Right forelimb (tissue), 1 donor: ENCODE measurements around the gene ASPSCR1.

Experiments used
- DNase-seq: peaks from one replicate; pipeline ENCODE4 v3.0.0-alpha.2; 2018

ASPSCR1 gene

DNA sequence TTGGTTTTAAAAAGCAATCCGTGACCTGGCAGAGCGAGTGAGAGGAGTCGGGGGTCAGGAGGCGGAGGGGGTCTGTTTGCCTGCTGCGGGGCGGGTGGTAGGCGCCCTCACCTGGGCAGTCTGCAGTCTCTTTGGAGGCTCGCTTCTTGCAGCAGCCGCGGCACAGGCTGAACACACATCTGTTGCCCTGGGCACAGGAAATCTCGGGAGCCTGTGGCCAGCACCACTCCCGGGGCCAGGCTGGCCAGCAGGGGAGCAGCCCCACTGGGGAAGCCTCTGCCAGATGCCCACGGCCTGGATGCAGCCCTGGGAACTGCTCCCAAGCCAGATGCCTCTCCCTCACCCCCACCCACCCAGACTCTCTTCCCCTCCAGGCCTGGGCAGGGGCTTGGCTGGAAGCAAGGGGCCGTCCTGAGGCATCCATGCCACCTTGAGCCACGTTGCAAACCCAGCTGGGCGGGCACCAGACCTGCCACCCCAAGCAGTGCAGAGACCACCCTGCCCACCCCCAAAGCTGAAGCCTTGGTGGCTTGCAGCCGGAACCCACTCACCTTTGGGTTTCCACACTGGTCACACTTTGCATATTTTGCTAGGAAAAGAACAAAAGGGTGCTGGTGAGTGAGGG, 80.9 kb downstream of the ASPSCR1 start:
- no peak for DNase-seq

DNA sequence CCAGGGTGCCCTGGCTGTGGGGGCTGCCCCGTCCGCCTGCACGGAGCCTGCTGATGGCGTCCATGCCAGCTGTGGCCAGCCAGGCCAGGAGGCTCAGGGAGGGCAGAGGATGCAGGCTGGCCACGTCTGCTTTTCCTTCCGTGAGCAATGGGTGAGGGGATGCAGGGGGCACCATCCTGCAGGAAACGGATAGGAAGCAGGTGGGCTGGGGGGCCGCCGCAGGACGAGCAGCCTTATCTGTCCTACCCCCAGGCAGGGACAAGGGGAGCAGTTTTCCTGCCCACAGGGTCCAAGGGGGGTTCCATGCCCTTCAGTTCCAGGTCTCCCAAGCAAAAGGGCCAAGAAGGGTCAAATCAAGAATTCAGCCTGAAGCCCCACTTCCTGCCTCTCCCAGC, 81.4 kb downstream of the ASPSCR1 start:
- DNase-seq: no peak

DNA sequence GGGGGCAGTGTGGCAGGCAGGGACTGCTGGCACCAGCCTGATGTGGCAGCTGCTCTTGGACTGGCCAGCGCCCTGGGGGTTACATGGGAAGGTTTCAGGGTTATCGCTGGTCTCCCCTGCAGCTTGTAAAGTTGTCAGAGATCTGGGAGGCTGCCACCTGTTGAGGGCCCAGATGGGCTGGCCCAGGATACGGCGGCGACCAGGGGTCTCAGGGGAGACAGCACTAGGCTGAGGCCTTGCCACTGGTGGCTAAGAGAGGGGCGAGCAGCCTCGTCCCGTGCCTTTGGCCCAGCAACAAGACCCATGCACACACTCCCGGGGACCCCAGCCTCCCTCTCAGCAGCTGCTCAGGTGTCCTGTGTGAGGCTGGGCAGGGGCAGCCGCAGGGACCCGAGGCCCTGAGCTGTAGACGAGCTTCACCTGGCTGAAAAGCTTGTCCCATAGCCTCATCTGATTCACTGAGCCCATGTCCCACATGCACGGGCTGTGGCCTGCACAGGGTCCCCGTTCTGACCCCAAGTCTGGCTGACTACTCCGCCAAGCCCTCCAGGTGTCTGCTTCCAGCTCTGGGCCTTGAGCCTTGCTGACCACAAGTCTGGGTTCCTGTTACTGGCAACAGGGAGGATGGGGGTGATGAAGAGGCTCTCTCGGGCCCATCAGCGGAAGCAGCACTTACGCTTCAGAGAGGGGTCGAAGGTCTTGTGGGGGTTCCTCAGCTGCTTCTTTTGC, 82.0 kb downstream of the ASPSCR1 start:
- DNase-seq: no peak

DNA sequence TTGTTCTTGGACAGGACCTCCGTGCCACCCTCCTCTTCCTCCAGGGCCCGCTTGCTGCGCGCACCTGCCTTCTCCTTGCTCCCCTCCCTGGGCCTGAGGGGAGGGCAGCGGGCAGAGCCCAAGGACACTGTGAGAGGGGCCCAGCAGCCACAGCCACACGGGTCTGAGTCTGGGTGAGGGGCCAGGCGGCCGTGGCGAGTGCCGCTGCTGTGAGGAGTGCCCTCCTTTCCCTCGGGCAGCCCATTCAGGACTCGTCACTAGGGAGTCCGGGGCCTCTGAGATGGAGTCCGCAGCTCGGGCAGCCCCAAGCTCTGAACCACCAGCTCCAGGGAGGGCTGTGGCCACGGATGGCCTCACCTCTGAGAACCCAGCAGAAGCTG, 82.6 kb downstream of the ASPSCR1 start:
- DNase-seq: no peak

DNA sequence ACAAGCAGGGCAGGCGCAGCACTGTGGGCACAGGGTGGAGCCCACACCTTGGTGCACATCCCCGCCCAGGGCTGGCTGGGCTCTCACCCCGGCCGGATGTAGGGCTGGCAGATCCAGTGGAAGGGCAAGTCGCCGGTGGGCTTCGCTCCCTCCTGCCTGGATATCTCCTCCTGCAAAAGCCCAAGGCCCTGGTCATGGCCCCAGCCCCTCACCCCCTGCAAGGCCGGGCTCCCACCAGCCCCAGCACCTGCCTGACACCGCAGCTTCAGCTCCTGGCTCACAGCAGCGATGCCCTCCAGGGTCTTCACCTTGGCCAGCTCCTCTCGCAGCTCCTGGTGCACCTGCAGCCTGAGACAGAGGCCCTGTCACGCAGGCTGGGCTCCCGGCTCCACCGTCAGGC, 83.2 kb downstream of the ASPSCR1 start:
- DNase-seq: no peak

DNA sequence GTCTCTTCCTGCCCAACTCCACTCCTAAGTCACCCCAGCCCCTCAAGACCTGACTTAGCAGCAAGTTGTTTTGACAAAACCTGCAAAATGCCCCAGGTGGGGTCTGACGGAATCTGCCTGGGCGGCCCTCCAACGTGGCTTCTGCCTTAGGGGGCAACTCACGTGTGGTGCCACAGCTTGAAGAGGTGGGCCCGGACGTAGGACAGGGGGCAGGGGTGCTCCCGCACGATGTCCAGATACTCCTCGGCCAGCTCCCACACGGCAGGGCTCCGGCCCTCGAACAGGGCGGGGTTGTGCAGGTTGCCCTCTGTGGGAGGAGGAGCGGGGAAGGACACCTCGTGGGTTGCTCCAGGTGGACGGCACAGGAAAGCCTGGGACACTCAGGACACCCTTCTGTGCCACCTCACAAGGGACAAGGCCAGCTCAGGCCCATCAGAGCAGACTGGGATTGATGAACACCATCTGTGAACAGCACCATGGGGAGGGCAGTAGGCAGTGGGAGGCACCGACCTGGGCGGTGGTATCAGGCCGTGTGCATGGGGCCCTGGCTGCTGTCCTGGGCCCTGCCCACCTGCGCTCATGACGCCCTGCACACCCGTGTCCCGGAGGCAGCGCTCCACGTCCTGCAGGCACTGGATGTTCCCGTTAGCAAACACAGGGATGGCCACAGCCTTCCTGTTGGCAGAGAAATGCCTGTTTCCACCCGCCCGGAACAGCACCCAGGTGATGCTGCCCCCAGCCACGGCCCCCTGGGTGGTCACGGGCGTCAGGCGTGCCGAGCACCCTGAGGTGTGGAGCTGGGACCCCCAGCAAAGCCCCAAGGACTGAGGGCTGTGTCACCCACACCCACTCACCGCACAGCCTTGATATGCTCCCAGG, 83.9 kb downstream of the ASPSCR1 start:
- DNase-seq: no peak

DNA sequence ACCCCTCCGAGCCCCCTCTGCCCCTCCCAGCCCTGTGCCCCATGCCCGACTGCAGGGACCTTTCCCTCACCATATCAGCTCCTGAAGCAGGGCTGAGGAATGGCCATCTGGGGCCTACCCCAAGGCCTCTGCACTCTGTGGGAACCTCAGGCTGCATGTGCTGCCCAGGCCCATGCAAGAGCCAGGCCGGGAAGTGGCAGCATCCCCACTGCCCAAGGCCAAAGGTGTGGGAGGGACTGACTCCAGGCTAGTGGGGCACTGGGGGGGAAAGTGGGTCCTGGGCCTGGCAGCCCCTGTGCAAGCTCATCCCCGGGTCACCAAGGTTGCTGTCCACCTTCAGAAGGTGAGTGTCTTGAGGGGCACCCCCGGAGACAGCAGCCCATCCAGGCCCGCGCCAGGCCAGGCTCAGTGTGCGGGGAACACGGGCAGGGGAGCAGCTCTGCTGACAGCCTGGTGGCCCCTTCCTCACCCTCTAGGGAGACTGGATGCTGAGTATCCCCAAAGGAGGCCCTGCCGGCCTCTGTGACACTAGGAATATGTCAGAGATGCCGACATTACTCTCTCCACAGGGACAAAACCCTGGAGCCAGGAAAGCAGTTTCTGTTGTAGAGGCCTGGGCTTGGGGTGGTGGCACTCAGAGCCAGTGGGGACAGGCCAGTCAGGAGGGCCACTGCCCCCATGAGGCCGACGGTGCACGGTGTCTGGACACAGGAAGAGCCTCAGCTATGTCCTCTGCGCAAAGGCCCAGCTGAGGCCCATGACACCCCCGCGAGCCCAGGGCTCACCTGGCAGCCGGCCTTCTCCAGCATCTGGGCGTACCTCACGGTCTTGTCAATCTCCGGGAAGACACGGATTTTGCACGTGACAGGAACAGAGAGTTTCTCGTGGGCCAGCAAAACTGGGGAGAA, 84.9 kb downstream of the ASPSCR1 start:
- no peak for DNase-seq

DNA sequence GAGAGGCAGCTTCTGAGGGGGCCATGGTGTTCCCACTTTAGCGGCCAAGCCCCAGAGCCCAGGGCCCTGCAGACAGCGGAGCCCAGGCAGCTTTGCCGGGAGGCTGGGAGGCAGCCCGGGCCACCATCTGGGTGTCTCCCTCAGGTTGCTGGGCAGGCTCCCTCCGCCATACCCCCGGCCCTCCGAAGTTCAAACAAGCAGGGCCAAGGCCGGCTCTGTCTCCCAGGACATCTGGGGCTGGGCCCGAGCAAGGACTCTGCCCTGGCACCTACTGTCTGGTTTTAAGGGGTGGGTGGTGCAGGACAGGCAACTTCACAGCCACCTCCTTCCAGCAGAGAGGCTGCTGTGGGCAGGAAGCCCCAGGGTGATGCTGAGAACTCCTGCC, 85.5 kb downstream of the ASPSCR1 start:
- no peak for DNase-seq

DNA sequence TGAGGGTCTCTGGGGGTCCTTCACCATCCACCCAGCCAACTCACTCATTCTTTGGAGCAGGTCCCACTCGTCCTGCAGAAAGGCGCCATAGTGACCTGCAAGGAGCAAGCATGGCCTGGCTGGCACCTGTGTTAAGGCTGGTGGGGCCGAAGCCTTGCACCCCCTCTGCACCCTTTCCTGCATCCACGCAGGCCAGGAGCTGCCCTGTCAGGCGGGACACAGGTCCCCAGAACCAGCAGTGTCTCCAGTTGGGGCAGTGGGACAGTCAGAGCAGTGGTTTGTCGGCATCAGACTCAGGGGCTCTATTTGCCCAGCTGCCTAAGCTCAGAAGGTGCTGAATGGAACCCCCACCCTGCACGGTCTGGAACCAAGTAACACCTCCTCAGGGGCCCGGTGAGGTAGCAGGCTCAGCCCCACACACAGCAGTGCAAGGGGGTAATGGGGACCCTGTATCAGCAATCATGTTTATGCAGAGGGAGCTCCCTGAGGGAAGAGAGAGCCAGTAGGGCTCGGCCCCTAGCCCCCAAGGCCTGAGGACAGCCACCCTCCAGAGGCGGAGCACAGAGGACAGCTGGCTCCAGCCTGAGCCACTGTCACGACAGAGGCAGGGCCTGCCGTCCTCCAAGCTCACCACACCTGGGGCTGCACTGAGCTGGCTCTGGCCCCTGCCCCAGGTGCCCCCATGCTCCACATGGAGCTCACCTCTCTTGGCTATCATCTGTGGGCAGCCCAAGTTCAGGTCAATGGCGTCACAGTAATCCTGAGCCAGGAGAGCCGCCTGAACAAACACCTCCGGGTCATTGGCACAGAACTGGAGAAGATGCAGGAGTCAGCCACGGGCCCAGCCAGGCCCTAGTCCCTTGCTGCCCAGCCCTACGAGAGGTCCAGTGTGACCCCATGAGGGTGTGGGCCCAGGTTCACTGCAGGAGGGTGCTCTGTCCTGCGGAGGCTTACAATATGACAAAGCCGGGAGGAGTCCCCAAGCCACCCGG, 86.3 kb downstream of the ASPSCR1 start:
- no peak for DNase-seq

DNA sequence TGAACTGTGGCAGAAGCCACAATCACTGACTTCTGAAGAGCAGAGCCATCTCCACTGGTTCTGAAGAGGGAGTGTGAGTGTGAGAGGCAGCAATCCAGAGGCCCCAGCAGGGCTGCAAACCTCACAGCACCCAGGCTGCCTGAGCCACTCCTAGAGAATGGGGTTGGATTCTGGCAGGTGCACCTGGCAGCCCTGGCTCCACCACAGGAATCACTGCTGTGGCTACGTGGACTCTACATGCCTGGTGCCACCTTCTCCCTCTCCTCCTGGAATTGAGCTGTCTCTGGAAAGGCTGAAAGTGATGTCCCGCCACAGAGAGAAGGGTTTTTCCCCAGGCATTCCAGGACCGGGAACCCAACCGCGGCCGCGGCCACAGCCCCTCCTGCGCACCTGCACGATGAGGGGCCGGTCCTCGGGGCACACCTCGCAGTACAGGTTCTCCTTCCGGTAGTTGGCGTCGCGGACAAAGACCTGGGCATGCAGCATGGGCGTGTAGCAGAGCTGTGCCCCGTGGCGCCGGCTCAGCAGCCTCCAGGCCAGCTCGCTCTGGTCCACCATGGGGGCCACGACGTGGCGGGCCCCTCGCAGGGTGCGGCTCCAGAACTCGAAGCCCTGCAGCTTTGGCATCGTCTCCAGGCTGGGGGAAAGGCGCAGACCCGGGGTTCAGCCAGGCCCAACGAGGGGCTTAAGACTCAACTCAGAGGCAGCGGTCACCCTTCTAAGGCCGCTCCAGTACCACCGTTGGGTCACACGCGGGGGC, 87.2 kb downstream of the ASPSCR1 start:
- no peak for DNase-seq

DNA sequence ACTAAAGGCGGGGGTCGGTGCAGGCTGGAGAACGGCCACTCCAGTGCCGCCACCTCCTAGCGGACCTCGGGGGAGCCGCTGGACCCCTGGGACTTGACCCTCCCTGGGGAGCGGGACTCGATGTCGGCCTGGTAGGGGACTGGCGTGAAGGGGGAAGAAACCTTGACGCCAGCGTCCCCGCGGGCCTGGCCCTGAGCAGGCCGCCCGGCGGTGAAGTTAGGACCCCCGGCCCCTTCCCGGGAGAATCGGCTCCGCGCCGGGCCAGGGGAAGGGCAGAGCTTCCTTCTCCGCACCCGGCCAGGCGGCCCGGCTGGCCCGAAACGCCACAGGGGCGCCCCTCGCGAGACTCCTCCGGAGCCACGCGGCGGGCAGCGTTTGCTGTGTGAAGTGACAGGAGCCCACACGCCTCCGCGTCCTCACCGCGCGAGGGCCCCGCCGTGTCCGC, 87.8 kb downstream of the ASPSCR1 start:
- no peak for DNase-seq

DNA sequence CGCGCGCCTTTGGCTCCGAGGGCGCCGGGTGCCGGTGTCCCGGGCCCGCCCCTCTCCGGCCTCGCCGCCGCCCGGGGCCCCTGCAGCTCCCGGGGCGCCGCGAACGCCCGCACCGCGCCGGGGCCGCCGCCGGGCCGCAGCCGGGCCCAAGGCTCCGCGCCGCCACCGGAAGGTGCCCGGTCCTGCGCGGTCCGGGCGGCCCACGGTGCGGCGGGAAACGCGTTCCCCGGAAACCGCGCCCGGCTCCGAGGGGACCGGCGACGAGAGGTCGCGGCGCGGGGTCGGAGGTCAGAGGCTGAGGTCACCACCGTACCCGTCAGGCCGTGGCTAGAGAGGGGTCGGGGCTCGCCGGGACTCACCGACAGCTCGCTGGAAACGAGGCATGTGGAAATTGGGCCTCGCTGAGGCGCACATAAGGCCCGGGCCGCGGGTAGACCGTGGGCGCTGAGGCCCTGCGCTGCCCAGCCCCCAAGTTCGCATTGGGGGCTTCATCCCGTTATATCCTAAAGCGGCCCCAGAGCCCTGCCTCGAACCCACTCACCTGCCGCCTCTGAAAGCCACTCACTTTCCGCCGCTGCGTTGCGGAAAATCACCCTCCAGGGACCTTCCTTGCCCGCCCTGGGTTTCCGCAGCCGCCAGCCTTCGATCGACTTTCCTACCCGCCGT, 88.3 kb downstream of the ASPSCR1 start, which contains the start of gene DUS1L:
Gene DUS1L (minus strand): TSS at position 167 of the 666 bp plus-strand sequence. CDS start 745 bp downstream, outside the sequence.
- peak; percentile 81 for DNase-seq
